CD4-positive, alpha-beta T cell (primary cell): ENCODE data around the gene CD55. TPM values are rescaled to one million over a fixed set of nuclear protein-coding genes. Genes with fewer than 3 reads are reported as not detected.

Experiments
- ATAC-seq: fragments of 200-7000 bp; cut with Tn5 transposase; one replicate; pipeline ENCODE4 v1.10.0; 2022; ENCODE audit warnings: mild to moderate bottlenecking; ENCODE audit not compliant: poor library complexity
- CTCF ChIA-PET: fragments of 350-600 bp; sonication (Branson Sonifier 250); formaldehyde crosslinking; loops from one replicate; lab custom pipeline; 2021; ENCODE audit warnings: antibody characterized with exemption, inconsistent platforms; lab: Charles Lee
- POLR2A ChIA-PET: fragments of 350-600 bp; sonication (Branson Sonifier 250); formaldehyde crosslinking; loops from one replicate; lab custom pipeline; 2021; ENCODE audit warnings: antibody characterized with exemption, inconsistent platforms; lab: Charles Lee
- DNase-seq, 14 experiments: peaks; one replicate each; pipeline ENCODE4 v3.0.0-alpha.2; 2013 to 2020; ENCODE audit warnings: mixed read lengths in 2 of 14
- H3K27ac ChIP-seq, 2 donors: one replicate each; pipeline versions ENCODE4 v1.5.1 to v1.7.0; 2013; ENCODE audit warnings: low read length in 2 of 2, low read depth in 1 of 2, mild to moderate bottlenecking in 1 of 2
- H3K27me3 ChIP-seq, 2 experiments: 1 replicate in 1 of 2; 2 replicates in 1 of 2; pipeline versions ENCODE4 v1.6.1 to v1.7.0; 2013; ENCODE audit warnings: low read length in 2 of 2, control low read depth in 1 of 2, mild to moderate bottlenecking in 1 of 2, moderate library complexity in 1 of 2; ENCODE audit not compliant: insufficient read depth in 2 of 2, control insufficient read depth in 1 of 2
- H3K36me3 ChIP-seq: one replicate; pipeline ENCODE4 v1.6.1; 2013; ENCODE audit warnings: low read length, control low read depth; ENCODE audit not compliant: insufficient read depth
- H3K4me1 ChIP-seq: one replicate; pipeline ENCODE4 v1.6.1; 2013; ENCODE audit warnings: low read length, control low read depth; ENCODE audit not compliant: insufficient read depth
- H3K4me3 ChIP-seq: one replicate; pipeline ENCODE4 v1.5.1; 2013; ENCODE audit warnings: mild to moderate bottlenecking, low read length, moderate library complexity
- H3K9me3 ChIP-seq, 2 experiments: 1 replicate in 1 of 2; 2 replicates in 1 of 2; pipeline versions ENCODE4 v1.6.1 to v1.7.0; 2013; ENCODE audit warnings: low read length in 2 of 2, mild to moderate bottlenecking in 2 of 2, control low read depth in 1 of 2, moderate library complexity in 1 of 2; ENCODE audit not compliant: control insufficient read depth in 1 of 2, insufficient read depth in 1 of 2
- H3K27ac Mint-ChIP-seq: one replicate; pipeline ENCODE4 v1.8.0; 2020; ENCODE audit warnings: mixed read lengths
- H3K27me3 Mint-ChIP-seq: one replicate; pipeline ENCODE4 v1.8.0; 2021; ENCODE audit warnings: mixed read lengths
- H3K36me3 Mint-ChIP-seq: one replicate; pipeline ENCODE4 v1.8.0; 2021; ENCODE audit warnings: low read depth, mixed read lengths
- H3K4me1 Mint-ChIP-seq: one replicate; pipeline ENCODE4 v1.8.0; 2021; ENCODE audit warnings: low read depth, mixed read lengths
- H3K4me3 Mint-ChIP-seq: one replicate; pipeline ENCODE4 v1.8.0; 2020; ENCODE audit warnings: mild to moderate bottlenecking, mixed read lengths
- H3K9me3 Mint-ChIP-seq: one replicate; pipeline ENCODE4 v1.8.0; 2020; ENCODE audit warnings: mixed read lengths
- intact Hi-C, 2 experiments: fragments of 100-400 bp; cut with DNase I in 1 of 2; cut with micrococcal nuclease in 1 of 2; formaldehyde crosslinking; loops; one replicate each; pipeline versions ENCODE4 v1.15.1 to v1.9.0; 2023 to 2025; cut with DNase I, micrococcal nuclease
- total RNA-seq, 174 experiments: library from RNA in 2 of 174; stranded (reverse) in 2 of 174; gene quantifications; one replicate each; pipeline ENCODE4 v1.2.3 and lab custom pipeline; 2021 to 2026
- TF ChIP-seq, protein P1 (sequence below): fragments of 200-600 bp; IDR thresholded peaks from one replicate; pipeline ENCODE4 v1.8.0; 2022; ENCODE audit warnings: antibody characterized with exemption, mild to moderate bottlenecking

The CD55 gene
- total RNA-seq, 2 experiments from 2014 or later, result 218 to 229 TPM

DNA sequence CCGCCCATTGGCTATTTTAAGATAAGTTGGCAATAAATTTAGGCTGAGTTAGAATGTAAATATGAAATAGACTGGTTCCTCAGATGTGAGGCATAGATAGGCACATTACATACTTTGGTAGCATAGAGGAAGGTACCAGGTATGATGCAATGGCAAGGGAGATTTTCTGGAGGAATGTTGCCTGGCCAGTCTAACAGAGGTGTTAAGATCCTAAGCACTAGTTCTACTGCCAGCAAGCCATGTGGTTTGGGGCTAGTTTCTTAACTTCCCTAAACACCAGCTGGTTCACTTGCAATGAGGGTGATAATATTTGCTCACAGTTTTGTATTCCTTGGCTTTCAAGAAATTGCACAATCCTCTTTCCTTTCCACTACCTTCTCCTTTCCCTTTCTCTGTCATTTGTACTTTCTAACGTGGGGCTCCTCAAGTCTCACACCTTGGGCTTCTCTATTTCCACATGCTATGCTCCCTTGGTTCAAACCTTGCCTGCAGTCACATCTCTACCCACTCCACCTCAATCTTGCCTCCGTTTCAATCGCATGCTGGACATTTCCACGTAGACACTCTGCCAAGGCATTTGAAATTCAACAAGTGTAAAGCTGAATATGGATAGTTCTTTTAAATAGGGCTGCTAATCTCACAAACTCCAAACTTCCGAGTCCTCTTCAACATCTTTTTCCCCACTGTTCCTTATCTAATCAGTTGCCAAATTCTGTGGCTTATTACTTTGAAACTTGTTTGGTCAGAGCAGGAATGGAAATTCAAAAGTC is 4.7 kb upstream of the CD55 start:
- Mint-ChIP-seq H3K9me3 (no peaks in the 10 kb centered on the region), H3K36me3 (peaks cover 9% of the 10 kb centered on the region), H3K4me3 (no peak overlapping the region), H3K27ac (no peak overlapping the region), H3K27me3 (no peaks in the 10 kb centered on the region), H3K4me1 (peaks cover 24% of the 10 kb centered on the region)
- ATAC-seq (no peak), DNase-seq (peak in 2 of 14 experiments; percentile 29 to 34)
- Histone ChIP-seq H3K36me3 (no peaks in the 10 kb centered on the region), H3K27ac (no peak overlapping the region), H3K27me3 (no peaks in the 10 kb centered on the region), H3K4me1 (peaks cover 11% of the 10 kb centered on the region), H3K4me3 (no peak overlapping the region), H3K9me3 (no peaks in the 10 kb centered on the region)
- TF ChIP-seq, protein P1, sequence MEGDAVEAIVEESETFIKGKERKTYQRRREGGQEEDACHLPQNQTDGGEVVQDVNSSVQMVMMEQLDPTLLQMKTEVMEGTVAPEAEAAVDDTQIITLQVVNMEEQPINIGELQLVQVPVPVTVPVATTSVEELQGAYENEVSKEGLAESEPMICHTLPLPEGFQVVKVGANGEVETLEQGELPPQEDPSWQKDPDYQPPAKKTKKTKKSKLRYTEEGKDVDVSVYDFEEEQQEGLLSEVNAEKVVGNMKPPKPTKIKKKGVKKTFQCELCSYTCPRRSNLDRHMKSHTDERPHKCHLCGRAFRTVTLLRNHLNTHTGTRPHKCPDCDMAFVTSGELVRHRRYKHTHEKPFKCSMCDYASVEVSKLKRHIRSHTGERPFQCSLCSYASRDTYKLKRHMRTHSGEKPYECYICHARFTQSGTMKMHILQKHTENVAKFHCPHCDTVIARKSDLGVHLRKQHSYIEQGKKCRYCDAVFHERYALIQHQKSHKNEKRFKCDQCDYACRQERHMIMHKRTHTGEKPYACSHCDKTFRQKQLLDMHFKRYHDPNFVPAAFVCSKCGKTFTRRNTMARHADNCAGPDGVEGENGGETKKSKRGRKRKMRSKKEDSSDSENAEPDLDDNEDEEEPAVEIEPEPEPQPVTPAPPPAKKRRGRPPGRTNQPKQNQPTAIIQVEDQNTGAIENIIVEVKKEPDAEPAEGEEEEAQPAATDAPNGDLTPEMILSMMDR, result no peak
- ChIA-PET POLR2A (interaction anchor here (1.2 kb wide), 1 partner anchor 34 kb away, joined by 3 read pairs; no protein-coding TSS in a partner anchor), CTCF (no interaction called here)
- intact Hi-C loops, result loop anchor here in 1 of 2 experiments (5.0 to 10.0 kb wide), 3 partner anchors 115 to 392 kb away; partner anchors contain the start of gene FCMR

DNA sequence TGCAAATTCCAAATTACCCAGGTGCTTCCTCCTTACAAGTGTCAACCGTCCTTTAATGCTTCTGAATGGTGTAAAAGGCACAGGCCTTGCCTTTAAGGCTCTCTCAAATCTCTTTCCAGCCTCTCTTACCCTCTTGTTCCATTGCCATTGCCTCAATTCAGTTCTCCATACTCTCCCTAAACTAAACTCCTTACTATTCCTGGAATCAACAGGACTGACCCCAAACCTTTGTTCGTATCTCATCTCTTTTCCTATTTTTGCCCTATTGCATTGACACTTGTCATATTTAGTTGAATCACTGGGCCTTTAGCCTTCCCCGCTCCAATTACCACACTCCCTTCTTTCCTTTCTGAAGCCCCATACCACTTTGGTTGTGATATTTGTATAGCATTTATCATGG is 3.9 kb upstream of the CD55 start:
- Mint-ChIP-seq H3K4me1 (peaks cover 30% of the 10 kb centered on the region), H3K9me3 (no peaks in the 10 kb centered on the region), H3K4me3 (no peak overlapping the region), H3K27me3 (no peaks in the 10 kb centered on the region), H3K27ac (peak overlapping the region; percentile 1), H3K36me3 (peaks cover 15% of the 10 kb centered on the region)
- Histone ChIP-seq H3K4me3 (no peak overlapping the region), H3K27ac (no peak overlapping the region), H3K9me3 (no peaks in the 10 kb centered on the region), H3K36me3 (no peaks in the 10 kb centered on the region), H3K27me3 (no peaks in the 10 kb centered on the region), H3K4me1 (peaks cover 19% of the 10 kb centered on the region)
- DNase-seq, result no peak
- intact Hi-C loops, result loop anchor here in 1 of 2 experiments (5.0 to 10.0 kb wide), 3 partner anchors 115 to 393 kb away; partner anchors contain the start of gene FCMR
- ChIA-PET CTCF (no interaction called here), POLR2A (no interaction called here)
- ATAC-seq, result no peak
- TF ChIP-seq, protein P1, result no peak

DNA sequence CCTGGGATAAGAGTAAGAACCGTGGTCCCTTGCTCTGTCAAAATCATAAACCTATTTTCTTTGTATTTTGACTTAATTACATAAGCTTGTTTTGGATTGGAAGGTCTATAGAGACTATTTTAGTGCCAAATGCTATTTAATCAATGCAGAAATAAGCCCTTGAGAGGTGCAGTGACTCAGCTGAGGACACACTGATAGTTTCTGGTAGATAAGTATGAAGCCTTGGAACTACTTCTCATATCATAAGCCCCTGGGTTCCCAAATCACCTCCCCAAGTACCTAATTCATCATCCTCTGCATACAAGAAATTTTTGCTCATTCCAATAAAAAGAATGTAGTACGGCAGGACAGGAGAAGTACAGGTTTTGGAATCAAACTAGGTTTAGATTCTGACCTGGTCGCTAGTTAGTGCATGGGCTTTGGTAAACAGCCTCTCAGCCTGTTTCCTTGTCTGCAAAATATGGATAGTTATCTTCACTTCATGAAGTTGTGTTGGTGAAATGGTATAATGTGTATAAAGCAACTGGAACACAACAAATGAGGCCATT is 3.3 kb upstream of the CD55 start:
- peak overlapping the region; percentile 1 for H3K27ac Mint-ChIP-seq
- no peak overlapping the region for H3K4me3 Mint-ChIP-seq
- TF ChIP-seq, protein P1, result no peak
- DNase-seq (no peak), ATAC-seq (no peak)
- no peaks in the 10 kb centered on the region for H3K27me3 ChIP-seq
- H3K4me3 ChIP-seq, result no peak overlapping the region
- ChIA-PET POLR2A (no interaction called here), CTCF (no interaction called here)
- no peak overlapping the region for H3K27ac ChIP-seq
- peaks cover 19% of the 10 kb centered on the region for H3K4me1 ChIP-seq
- peaks cover 3% of the 10 kb centered on the region for H3K36me3 ChIP-seq
- intact Hi-C loops, result loop anchor here in 1 of 2 experiments (5.0 to 10.0 kb wide), 3 partner anchors 116 to 393 kb away; partner anchors contain the start of gene FCMR
- peaks cover 31% of the 10 kb centered on the region for H3K4me1 Mint-ChIP-seq
- H3K9me3 ChIP-seq, result no peaks in the 10 kb centered on the region
- H3K9me3 Mint-ChIP-seq, result no peaks in the 10 kb centered on the region
- H3K36me3 Mint-ChIP-seq, result peaks cover 21% of the 10 kb centered on the region
- H3K27me3 Mint-ChIP-seq, result no peaks in the 10 kb centered on the region
